Adipocyte (in vitro differentiated cells): ENCODE results near the gene OR1K1.
A peak's percentile ranks its signal among the peaks of the same experiment; 100 is the strongest.
"Not testable (repeated sequence)": the region's sequence is repeated elsewhere in the genome, so short reads cannot be mapped to it uniquely, and the experiment has no call there.

Source experiments
- DNase-seq: peaks from one replicate; pipeline ENCODE4 v3.0.0-alpha.2; 2015; ENCODE audit warnings: low read depth
- H3K27me3 ChIP-seq: replicated peaks from 2 replicates; pipeline ENCODE4 v1.7.0; 2013; ENCODE audit warnings: mild to moderate bottlenecking, low read length, moderate library complexity; ENCODE audit not compliant: control insufficient read depth, insufficient read depth
- H3K36me3 ChIP-seq: 2 replicates; pipeline ENCODE4 v1.7.0; 2013; ENCODE audit warnings: low read length, mild to moderate bottlenecking, moderate library complexity; ENCODE audit not compliant: control insufficient read depth, insufficient read depth, severe bottlenecking
- H3K4me1 ChIP-seq: 2 replicates; pipeline ENCODE4 v1.7.0; 2013; ENCODE audit warnings: mild to moderate bottlenecking, low read length, moderate library complexity; ENCODE audit not compliant: control insufficient read depth, insufficient read depth
- H3K4me3 ChIP-seq: 2 replicates; pipeline ENCODE4 v1.7.0; 2013; ENCODE audit warnings: mild to moderate bottlenecking, low read length, moderate library complexity
- H3K9ac ChIP-seq: 2 replicates; pipeline ENCODE4 v1.7.0; 2013; ENCODE audit warnings: mild to moderate bottlenecking, low read length, moderate library complexity
- H3K9me3 ChIP-seq: 2 replicates; pipeline ENCODE4 v1.7.0; 2013; ENCODE audit warnings: mild to moderate bottlenecking, low read length, moderate library complexity; ENCODE audit not compliant: control insufficient read depth

Gene OR1K1

DNA sequence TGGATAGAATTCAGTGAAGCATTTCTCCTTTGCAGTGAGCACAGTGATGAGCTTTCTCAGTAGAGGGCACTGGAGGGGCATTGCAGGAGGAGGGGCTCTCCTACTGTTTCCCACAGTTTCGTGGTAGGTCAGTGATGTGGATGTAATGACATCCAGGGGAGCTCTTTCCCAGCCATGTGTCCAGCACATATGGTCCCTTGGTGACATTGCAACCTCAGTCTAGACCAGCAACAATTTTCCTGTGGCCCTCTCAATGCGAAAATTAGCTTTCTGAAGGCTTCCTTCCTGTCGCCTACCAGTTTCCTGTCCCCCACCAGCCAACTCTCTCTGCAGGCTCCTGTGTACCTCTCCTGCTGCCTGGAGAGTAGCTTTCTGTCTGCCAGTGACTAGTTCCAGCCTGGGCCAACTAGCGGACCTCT, 35.4 kb downstream of the OR1K1 start:
- DNase-seq = no peak
- Histone ChIP-seq H3K4me1 (no peaks in the 10 kb centered on the region), H3K4me3 (no peak overlapping the region), H3K9me3 (no peaks in the 10 kb centered on the region), H3K27me3 (no peaks in the 10 kb centered on the region), H3K9ac (no peak overlapping the region), H3K36me3 (no peaks in the 10 kb centered on the region)

GRCh38 chr9:122837266-122837850, 37.4 kb downstream of the OR1K1 start:
- DNase-seq = no peak
- no peak overlapping the region for H3K4me3 ChIP-seq
- no peaks in the 10 kb centered on the region for H3K36me3 ChIP-seq
- H3K9ac ChIP-seq = no peak overlapping the region
- no peaks in the 10 kb centered on the region for H3K27me3 ChIP-seq
- H3K9me3 ChIP-seq = no peaks in the 10 kb centered on the region
- H3K4me1 ChIP-seq = no peaks in the 10 kb centered on the region

GRCh38 chr9:122838441-122838840, 38.5 kb downstream of the OR1K1 start:
- DNase-seq, H3K9me3 ChIP-seq, H3K4me1 ChIP-seq, H3K27me3 ChIP-seq, H3K9ac ChIP-seq, H3K36me3 ChIP-seq, H3K4me3 ChIP-seq: not testable (repeated sequence)

- Histone ChIP-seq H3K36me3 (peaks cover 13% of the 10 kb centered on the region), H3K4me1 (peaks cover 4% of the 10 kb centered on the region), H3K9me3 (no peaks in the 10 kb centered on the region), H3K27me3 (no peaks in the 10 kb centered on the region), H3K4me3 (no peak overlapping the region), H3K9ac (no peak overlapping the region)
- DNase-seq = no peak
These were observed 41.6 kb downstream of the OR1K1 start for GRCh38 chr9:122841501-122841900.

DNA sequence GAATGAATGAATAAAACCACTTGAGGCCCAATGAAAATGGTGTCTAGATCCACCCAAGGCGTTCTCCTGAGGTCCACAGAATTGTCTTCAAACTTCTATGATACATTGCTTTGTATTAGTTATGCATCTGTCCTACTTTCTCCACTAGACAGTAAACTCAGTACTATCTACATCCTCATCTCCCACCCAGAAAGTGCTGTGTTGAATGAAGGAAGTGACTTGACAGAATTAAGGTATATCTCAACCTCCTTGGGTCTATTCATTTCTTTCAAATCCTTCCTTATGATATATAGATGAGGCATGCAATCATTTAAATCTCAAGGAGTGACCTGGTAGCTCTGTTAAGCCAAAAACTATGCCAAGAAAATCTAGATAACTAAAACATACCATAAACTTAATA, 44.2 kb downstream of the OR1K1 start:
- no peaks in the 10 kb centered on the region for H3K9me3 ChIP-seq
- peaks cover 40% of the 10 kb centered on the region for H3K36me3 ChIP-seq
- no peak overlapping the region for H3K4me3 ChIP-seq
- no peak for DNase-seq
- no peak overlapping the region for H3K9ac ChIP-seq
- H3K27me3 ChIP-seq = no peaks in the 10 kb centered on the region
- H3K4me1 ChIP-seq = peaks cover 4% of the 10 kb centered on the region

- Histone ChIP-seq H3K9me3 (no peaks in the 10 kb centered on the region), H3K4me3 (no peak overlapping the region), H3K4me1 (peaks cover 4% of the 10 kb centered on the region), H3K36me3 (peaks cover 49% of the 10 kb centered on the region), H3K27me3 (no peaks in the 10 kb centered on the region), H3K9ac (no peak overlapping the region)
- peak; percentile 21 for DNase-seq
These were observed 45.2 kb downstream of the OR1K1 start for GRCh38 chr9:122845116-122845515.

- Histone ChIP-seq H3K9me3 (no peaks in the 10 kb centered on the region), H3K9ac (no peak overlapping the region), H3K27me3 (no peaks in the 10 kb centered on the region), H3K4me1 (peaks cover 4% of the 10 kb centered on the region), H3K4me3 (no peak overlapping the region), H3K36me3 (peaks cover 61% of the 10 kb centered on the region)
- DNase-seq = no peak
These were observed 46.5 kb downstream of the OR1K1 start for GRCh38 chr9:122846371-122846940.

DNA sequence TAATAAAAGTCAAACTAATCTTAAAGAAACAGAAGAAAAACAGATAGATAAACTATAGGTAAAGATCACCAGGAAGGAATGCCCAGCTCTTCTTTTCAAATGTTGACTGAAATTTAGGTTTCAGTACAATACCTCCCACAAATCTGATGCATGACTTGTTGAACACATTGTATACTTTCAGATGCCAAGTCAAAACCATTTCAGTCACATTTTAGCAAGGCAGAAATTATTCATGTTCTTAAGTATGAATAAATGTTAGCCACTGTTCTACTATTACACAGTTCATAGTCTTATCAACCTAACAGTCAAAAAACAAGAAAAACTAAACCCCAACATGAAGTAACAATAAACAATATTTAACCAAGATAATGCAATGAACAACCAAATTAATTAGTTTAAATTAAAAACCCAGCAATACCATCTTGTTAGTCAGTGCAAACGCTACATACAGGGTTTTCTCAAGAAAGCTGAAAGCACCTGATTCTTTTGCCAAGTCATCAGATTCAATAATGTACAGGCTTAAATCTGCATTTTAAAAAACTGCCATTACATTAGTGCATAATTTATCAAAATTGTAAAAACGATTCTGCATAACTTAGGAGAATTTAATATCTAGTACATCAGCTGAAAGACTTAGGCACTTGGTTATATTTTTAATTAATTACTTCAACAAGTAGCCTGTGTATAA, 48.5 kb downstream of the OR1K1 start:
- Histone ChIP-seq H3K27me3 (no peaks in the 10 kb centered on the region), H3K36me3 (peaks cover 64% of the 10 kb centered on the region), H3K9ac (no peak overlapping the region), H3K4me3 (no peak overlapping the region), H3K4me1 (peaks cover 4% of the 10 kb centered on the region), H3K9me3 (no peaks in the 10 kb centered on the region)
- no peak for DNase-seq
